Fibroblast of skin of scalp (primary cell): ENCODE measurements around the gene KATNB1.
A peak's percentile ranks its signal among the peaks of the same experiment; 100 is the strongest.
"Not testable (repeated sequence)": the region's sequence is repeated elsewhere in the genome, so short reads cannot be mapped to it uniquely, and the experiment has no call there.

ENCODE experiments used
- DNase-seq: peaks from one replicate; pipeline ENCODE4 v3.0.0-alpha.2; 2013

KATNB1 gene

DNA sequence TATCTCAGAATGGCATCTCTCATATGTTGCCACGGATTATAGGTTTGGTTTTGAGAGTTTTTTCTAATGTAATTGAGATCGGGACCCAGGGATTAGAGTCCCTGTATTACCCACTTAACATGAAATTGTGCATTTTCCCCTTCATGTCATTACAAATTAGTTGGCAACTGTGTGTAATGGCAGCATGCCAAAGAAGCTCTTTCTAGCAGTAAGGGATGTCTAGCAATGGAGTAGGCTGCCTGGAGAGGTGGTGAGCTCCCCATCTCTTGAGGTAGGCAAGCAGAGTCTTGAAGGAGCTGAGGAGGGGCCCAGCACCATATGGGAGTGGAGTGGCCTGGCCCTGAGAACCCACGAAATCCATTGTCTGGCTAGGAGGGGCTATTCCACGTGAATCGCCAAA is 10.0 kb upstream of the KATNB1 start:
- no peak for DNase-seq

DNA sequence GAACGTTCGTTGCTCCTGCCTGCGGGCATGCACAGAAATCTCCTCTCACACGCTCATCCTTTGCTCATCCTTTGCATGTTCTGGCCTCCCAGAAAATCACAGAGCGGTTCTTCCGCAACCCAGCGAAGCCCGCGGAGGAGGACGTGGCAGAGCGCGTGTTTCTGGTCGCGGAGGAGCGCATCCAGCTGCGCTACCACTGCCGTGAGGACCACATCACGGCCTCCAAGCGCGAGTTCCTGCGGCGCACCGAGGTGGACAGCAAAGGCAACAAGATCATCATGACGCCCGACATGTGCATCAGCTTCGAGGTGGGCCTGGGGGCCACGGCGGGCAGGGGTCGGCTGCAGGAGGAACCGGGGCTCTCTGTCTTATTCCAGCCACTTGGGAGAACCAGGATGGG is 9.6 kb upstream of the KATNB1 start:
- no peak for DNase-seq

DNA sequence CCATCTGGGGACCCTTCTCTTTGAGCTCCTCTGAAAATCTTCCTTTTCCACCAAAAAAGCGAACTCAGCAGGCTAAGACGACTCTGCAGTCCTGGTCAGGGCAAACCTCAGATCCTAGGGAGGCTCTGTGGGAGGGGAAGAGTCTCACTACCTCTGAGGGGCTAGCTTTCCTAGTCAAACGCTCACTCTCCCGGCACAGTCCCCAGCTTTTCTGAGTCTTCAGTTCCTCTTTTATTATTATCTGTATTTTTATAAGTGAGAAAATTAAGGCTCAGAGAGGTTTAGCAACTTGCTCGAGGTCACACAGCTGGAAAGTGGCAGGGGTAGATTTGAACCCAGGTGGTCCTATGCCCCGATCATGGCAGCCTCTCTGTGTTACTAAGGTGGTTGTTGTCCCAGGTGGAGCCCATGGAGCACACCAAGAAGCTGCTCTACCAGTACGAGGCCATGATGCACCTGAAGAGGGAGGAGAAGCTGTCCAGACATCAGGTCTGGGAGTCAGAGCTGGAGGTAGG is 9.1 kb upstream of the KATNB1 start:
- no peak for DNase-seq

DNA sequence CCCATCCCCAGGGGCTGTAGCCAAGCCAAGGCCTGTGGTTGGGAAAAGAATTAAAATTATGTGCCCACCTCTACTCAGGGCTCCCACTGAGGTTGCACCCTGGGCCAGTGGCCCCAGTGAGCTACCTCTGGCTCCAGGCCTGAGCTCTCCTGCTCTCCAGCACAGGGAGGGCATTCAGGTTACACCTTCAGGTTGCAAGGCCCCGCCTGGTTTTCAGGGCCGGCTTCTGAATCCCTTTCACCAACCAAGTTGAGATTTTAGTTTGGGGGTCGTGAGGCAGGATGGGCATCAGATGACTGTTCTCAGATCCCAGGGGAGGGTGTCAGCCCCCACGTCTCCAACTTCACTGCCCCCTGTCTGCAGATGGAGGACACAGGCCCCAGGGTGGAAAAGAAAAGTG is 8.0 kb upstream of the KATNB1 start:
- no peak for DNase-seq

DNA sequence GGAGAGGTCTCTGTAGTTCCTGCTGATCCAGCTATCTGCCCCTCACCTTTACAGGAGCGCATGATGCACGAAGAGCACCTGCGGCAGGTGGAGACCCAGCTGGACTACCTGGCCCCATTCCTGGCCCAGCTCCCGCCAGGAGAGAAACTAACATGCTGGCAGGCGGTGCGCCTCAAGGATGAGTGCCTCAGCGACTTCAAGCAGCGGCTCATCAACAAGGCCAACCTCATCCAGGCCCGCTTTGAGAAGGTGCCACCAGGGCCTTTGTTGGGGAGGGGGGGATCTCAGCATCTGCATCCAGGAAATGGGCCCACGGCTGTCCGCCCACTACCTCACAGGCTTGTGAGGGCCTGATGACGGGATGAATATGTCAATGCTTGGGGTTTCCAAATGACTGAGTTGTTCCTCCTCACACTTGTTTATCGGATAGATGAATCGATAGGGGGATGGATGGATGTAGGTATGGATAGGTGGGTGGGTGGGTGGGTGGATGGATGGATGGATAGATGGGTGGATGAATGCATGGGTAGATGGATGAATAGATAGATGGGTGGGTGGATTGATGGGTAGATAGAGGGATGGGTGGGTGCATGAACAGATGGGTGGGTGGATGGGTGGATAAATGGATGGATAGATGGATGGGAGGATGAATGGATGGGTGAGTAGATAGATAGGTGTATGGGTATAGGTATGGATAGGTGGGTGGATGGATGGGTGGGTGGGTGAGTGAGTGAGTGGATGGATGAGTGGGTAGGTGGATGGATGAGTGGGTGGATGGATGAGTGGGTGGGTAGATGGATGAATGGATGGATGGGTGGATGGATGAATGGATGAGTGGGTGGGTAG is 7.0 kb upstream of the KATNB1 start:
- DNase-seq: no peak

DNA sequence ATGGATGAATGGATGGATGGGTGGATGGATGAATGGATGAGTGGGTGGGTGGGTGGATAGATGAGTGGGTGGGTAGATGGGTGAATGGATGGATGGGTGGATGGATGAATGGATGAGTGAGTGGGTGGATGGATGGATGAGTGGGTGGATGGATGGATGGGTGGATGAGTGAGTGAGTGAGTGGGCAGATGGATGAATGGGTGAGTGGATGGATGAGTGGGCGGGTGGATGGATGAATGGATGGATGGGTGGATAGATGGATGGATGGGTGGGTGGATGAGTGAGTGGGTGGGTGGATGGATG is 6.4 kb upstream of the KATNB1 start:
- DNase-seq: no peak

DNA sequence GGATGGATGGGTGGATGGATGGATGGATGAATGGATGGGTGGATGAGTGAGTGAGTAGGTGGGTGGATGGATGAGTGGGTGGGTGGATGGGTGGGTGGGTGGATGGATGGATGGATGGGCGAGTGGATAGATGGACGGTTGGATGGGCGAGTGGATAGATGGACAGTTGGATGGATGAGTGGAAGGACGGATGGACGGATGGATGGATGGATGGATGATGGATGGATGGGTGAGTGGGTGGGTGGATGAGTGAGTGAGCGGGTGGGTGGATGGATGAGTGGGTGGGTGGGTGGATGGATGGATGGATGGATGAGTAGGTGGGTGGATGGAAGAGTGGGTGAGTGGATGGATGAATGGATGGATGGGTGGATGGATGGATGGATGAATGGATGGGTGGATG is 5.7 kb upstream of the KATNB1 start:
- not testable (repeated sequence) for DNase-seq

DNA sequence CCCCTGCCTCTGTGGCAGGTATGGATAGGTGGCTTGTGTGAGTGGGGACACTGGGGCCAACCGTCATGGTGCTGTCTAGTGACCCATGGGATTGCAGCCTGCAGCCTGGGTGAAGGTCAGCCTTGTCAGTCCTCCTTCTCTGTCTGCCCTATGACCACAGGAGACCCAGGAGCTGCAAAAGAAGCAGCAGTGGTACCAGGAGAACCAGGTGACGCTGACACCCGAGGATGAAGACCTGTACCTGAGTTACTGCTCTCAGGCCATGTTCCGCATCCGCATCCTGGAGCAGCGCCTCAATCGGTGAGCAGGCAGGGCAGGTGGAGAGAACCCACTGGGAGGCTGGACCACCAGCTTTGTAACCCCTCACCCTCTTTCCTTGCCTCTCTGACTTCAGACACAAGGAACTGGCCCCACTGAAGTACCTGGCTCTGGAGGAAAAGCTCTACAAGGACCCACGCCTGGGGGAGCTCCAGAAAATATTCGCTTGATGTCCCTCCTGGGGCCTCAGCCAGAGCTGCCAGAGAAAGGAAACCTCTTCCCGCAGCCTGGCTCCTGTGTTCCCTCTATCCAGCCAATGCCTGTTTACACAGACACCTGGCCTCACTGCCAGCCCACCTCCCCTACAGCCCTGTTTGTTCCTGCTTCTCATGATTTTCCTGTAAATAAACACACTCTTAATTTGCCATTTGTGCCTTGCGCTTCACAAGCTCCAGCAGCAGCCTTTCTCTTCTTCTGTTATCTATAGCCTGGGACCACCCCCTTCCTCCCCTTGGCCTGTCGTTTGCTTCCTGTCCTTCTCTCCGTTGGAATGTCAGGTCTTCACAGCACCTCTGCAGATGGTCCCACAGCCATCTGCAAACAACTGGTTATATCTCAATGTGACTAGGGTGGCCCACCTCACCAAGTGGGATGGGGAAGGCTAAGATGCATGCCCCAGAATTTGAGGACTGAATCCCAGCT is 4.5 kb upstream of the KATNB1 start:
- no peak for DNase-seq

DNA sequence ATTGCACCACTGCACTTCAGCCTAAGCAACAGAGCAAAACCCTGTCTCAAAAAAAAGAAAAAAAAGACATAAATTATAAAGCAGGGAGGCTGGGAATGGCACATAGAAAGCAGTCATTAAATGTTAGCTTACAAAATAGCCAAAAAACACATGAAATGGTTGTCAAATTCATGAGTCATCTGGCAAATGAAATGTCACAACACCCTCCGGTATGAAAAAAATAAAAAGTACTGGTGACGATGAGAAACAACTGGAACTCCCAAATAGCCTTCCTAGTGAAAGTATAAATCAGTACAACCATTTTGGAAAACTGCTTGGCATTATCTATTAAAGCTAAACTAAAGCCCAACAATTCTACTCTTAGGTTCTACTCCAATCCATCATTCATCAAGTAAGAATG is 3.5 kb upstream of the KATNB1 start:
- DNase-seq: peak; percentile 9

DNA sequence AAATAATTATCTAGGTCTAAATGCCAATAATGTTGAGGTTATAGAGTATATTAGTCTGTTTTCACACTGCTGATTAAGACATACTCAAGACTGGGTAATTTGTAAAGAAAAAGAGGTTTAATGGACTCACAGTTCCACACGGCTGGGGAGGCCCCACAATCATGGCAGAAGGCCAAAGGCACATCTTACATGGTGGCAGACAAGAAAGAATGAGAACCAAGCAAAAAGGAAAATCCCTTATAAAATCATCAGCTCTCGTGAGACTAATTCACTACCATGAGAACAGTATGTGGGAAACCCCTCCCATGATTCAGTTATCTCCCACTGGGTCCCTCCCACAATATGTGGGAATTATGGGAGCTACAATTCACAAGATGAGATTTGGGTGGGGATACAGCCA is 2.9 kb upstream of the KATNB1 start:
- no peak for DNase-seq

DNA sequence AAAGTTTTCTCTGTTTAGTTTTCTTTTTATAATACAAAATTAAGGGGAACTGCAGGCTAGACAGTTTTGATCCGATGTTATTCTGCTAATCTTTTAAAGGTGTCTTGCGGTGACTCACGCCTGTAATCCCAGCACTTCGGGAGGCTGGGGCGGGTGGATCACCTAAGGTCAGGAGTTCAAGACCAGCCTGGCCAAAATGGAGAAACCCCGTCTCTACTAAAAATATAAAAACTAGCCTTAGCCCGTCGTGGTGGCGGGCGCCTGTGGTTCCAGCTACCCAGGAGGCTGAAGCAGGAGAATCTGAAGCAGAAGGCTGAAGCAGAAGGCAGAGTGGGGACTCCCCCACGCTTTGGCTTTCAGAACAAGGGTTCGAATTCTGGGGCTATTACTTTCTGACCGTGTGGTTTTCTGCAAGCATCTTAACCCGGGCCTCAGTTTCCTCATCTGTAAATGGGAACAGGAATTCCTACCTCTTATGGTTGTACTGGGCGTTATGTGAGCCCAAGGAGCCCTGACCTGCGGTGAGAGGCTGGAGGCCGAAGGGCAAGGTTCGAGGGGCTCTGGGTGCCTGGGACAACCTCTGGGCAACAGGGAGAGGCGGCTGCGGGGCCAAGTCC is 1.2 kb upstream of the KATNB1 start:
- no peak for DNase-seq

DNA sequence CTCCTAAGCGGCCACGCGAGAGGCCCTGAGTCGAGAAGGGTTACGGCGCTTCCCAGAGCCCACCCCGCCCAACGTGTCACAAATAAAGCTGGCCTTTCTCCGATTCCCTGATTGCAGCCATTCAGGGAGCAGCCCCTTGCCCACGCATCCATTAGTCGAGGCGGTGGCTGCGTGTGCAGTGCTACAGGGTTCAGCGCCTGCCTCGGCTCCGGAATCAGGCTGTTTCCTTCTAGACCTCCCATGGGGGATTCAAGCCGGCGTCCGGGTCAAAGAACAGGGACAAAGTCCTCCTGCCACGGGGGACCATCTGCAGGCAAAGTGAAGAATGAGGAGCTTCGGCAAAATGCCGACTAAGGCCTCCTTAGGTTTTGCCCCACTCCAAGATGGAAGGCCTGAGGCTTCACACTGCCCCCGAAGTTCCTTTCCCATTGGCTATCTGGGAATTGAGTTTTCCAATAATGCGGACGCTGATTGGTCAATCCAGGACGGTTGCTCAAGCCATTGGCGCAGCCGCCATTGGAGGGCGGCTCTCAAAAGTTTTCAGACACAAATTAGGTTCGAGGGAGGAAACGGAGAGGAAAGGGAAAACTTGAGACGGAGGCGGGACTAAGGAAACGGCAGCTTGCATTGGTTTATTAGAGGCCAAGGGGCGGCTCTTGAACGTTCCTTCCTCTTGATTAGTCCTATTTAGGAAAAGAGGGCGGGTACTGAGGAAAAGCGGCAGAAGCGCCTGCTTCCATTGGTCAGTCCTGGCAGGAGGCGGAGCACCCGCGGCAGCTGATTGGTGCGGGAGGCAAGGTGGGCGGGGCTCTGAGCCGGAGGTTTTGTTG is 430 bp upstream of the KATNB1 start:
- DNase-seq: peak; percentile 100

DNA sequence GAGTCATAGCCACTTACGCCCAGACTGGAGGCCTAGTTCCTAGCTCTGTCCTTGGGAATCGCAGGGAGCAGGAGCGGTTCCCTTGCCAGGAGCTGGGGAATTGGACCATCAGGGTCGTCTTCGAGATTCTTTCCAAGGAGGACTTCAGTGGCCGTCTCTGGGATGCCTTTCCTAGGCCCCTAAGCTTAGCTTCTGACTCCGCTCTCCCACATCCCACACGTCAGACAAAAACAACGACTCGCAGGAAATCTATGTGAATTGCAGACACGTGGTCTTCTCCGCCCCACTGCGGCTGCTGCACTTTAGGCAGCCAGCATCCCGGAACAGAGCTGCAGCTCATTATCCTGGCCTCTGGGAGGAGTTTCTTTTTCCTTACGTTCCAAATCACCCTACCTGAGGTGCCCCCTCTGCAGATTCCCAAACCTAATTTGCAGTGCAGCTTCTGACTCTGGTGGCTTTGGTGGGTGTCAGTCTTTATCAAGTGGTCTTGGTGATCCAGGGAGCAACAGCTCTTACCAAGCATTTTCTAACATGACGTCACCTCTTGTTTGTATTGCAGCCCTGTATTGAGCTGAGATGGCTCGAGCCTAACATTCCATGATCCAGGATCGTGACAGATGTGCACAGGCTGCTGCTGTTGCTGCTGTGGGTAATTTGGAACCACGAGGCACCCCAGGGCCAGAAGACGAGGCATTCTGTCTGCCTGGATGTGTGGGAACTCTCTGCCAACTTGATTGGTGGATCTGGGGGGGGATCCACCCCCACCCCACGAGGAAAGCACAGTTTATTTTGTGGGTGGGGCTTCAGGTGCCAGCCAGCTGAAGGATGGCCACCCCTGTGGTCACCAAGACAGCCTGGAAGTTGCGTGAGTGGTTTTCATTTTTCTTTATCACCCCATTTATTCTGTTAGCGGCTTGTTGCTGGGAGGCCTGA is 1.1 kb downstream of the KATNB1 start:
- peak; percentile 78 for DNase-seq

DNA sequence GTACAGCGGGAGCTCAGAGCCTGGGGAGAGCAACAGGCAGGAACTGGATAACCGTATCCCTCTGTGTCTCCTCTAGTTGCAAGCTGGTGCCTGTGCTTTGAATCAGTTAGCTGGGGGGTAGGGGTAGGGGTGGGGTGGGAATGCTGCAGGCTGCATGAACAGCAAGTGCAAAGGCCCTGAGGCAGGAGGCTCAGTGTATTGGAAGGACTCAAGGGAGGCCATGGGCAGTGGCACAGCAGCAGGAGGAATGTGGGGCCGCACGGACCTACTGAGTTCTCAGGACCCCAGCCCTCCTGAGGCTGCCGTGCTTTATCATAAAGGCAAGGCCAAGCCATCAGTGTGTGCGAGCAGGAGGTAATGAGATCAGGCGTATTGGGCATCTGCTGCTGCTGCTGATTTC is 3.3 kb downstream of the KATNB1 start:
- no peak for DNase-seq

DNA sequence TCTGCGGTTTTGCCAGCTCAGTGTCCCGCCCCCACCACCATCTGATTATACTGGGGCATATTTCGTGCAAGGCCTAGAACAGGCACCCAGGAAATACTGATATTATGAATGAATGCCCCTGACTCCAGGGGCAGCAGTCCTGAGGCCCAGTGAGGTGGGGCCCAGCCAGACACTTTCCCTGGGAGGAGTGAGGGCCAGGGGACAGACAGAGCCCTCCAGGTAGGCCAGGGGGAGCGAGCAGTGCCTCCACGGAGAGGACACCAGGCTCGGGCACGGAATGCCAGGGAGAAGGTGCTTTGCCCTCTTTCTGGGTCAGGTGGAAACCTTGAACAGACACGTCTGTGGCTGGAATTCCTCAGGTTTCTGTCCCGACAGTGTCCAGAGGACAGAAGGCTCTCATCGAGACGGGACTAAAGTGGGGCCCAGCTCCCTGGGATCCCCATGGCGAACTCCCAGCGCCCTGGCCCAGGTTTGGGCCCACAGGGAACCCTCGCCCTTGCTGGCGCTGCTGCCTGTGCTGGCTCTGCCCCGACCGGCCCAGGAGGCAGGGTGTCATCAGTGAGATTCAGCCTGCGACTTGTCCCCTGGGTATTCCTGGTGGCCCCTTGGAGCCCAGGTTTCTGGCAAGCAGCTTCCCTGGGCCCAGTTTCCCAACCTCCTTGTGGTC is 4.3 kb downstream of the KATNB1 start:
- DNase-seq: no peak

DNA sequence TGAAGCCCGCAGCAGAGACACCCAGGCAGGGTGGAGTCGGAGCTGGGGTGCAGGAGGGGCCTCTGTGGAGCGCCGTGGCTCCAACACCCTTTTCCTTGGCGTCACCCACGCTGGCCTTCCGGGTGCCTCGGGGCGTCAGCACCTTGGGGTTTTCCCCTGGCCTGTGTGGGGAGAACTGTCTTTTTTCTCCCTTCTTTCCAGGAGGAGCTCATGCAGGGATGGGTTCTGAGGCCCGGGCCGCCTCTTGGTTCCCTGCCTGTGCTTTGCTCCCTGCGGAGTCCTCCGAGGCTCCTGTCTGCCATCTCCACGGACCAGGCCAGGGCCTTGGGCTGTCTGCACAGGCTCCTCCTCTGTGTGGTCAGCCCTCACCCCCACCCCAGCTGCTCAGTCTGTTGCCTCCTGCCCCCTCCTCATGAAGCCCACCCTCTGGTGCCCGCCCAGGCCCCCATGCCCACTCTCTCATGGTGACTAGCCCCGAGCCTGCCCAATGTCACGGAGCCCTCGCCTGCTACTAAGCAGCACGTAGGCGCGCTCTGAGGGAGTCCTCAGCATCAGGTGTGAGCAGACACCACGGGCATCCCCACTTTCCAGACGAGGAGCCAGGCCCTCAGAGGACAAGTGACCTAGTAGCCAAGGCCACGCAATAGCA is 5.0 kb downstream of the KATNB1 start:
- DNase-seq: no peak

DNA sequence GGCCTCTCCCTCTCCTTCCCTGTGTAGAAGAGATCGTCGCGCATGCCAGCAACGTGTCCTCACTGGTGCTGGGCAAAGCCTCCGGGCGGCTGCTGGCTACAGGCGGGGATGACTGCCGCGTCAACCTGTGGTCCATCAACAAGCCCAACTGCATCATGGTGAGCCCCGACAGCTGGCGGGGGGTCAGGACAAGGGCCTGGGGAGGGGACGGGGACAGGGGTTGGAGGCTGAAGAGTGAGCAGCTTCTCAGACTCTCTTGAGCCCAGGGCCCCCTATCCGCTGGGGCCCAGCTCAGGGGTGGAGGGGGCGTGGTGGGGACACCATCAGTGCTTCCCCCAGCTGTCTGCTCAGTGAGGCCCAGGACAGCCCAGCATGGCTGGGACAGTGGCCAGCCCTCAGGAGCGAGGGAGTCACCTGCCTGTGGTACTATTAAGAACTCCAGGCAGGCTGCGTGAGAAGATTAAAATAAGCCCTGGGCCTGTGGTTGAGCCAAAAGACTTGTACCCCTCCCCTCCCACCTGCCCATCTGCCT is 6.2 kb downstream of the KATNB1 start:
- no peak for DNase-seq

DNA sequence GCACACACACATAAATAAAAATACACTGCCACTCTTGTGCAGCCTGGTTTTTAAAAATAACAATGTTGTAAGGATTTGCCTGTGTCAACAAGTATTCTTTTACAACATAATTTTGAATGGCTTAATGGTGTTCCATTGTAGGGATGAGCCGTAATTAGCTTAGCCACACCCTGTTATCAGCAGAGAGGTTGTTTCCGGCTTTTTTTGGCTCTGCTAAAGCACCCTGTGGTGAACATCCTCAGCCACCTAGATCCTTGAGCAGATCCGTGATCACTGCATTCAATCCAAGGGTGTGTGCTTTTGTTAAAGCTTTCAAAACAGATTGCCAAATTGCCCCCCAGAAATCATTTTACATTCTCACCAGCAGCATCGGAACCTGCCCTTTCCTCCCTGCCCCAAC is 7.0 kb downstream of the KATNB1 start:
- no peak for DNase-seq

DNA sequence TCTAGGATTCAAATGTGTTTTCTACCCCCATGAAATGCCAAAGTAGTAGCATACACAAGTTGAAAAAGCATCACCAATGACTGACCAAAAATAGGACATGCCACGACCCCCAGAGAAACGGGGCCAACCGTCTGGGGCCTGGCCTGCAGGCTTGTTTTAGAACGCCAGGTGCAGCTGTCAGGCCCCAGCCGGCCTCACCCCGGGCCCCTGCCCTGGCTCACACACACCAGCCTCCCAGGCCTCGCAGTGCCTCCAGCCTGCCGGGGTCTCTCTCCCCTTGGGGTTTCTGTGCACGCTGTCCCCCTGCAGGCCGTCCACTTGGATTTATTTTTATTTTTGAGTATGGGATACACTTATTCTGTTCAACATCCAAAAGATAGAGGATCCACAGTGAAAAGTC is 7.9 kb downstream of the KATNB1 start:
- no peak for DNase-seq
